Mucosa of gallbladder (tissue), 1 donor: ENCODE results near the gene KDM8. TPM values are rescaled to one million over a fixed set of nuclear protein-coding genes. Genes with fewer than 3 reads are reported as not detected.

Experiments used
- DNase-seq: peaks from one replicate; pipeline ENCODE4 v3.0.0-alpha.2; 2020; ENCODE audit warnings: low spot score
- total RNA-seq: library from RNA; stranded (reverse); gene quantifications from one replicate; pipeline ENCODE4 v1.2.1, GENCODE V29; 2021
- donor health status: DM: no; HTN: no; CAD: no.

Gene KDM8
- total RNA-seq, 1 donor from 2014 or later, result 14.8 TPM

DNA sequence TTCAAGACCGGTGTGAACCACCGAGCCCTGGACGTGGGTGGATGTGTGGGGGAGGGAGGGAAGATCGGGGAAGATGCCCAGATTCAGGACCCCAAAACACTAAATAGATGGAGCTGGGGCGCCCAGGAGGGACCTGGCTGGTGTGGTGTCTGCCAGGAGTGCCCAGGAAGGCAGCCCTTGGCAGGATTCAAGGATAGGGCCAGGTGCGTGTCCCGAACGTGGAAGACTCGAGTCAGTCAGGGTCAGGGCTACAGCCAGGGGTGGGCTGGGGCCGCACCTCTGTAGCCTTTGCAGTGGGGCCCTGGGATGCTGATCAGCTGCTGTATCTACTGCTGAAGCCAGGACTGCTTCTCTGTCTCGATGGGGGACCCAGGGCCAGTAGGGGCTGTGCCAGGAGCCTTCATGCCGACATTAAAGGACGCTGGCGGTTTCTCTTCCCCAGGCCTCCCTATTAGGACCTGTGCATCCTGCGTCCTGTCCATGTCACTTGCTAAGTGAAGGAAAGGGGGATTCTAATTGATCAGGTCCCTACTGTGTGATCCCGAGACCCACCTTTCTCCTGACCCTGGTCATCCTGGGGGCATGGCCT lies 13.1 kb downstream of the KDM8 start:
- DNase-seq, result no peak

DNA sequence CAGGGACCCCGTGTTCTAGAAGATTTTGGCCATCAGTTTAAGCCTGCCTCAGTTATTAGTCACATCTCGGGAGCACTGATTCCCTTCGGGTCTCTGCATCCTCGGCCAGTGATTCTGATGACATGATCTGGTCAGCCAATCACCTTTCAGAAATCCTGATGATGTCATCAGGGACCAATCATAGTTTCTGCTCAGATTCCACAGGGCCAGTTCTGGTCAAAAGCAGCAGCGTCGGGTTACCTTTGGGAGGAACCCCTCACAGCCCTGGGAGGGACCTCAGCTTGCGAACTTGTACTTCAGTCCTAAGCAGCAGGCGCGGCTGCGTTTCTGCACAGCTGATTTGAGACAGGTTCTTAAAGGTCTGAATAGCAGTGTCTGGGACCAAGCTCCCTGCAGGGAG lies 13.9 kb downstream of the KDM8 start:
- no peak for DNase-seq

DNA sequence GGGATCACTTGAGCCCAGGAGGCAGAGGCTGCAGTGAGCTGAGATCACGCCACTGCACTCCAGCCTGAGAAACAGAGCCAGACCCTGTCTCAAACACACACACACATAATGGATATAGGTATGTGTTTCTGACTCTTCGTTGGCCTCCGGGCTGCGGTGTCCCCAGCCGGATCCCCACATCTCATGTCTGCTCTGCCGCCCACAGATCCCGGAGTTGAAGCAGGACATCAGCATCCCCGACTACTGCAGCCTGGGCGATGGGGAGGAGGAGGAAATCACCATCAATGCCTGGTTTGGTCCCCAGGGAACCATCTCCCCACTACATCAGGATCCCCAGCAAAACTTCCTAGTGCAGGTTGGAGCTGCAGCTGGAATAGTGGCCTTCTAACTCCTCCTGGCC lies 15.4 kb downstream of the KDM8 start:
- no peak for DNase-seq

DNA sequence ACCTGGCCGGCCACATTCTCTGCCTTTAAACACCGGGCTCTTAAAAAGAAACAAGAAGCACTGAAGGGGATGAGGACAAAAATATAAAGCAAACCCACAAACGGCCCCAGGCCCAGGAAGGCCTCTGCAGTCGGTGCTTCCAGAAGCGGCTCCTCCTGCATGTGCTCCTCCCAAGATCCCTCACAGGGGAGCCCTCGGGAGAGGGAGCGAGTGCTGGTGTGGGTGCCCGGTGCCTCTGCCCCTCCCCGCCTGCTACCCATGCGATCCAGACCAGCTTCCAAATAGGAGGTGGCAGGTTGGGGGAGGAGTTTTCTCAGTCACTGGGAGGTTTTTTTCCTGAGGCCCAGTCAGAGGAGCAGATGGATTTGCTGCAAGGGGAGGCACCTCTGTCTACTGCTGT lies 15.8 kb downstream of the KDM8 start:
- no peak for DNase-seq

DNA sequence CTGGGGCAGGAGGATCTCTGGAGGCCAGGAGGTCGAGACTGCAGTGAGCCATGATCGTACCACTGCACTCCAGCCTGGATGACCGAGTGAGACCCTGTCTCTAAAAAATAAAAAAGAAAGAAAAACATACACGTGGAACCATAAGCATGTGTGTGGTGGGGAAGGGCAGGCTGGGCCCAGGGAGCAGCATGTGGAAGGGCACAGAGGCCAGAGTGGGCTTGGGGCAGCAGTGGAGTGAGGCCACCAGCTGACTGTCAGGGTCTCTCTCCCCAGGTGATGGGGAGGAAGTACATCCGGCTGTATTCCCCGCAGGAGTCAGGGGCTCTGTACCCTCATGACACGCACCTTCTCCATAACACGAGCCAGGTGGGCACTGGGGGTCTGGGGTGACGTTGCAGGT lies 16.8 kb downstream of the KDM8 start:
- DNase-seq, result no peak

DNA sequence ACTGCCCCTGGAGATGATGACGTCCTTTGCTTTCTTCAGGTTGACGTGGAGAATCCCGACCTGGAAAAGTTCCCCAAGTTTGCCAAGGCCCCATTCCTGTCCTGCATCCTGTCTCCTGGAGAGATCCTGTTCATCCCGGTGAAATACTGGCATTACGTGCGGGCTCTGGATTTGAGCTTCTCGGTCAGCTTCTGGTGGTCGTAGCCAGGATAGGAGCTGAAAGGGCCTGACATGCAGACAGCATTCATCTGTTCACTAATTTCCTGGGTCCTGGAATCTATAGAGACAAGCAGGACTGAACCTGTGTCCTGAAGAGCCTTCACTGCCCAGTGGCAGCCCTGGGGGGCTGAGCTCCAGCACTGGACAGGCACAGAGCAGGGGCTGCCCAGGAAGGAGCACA lies 17.2 kb downstream of the KDM8 start:
- no peak for DNase-seq

DNA sequence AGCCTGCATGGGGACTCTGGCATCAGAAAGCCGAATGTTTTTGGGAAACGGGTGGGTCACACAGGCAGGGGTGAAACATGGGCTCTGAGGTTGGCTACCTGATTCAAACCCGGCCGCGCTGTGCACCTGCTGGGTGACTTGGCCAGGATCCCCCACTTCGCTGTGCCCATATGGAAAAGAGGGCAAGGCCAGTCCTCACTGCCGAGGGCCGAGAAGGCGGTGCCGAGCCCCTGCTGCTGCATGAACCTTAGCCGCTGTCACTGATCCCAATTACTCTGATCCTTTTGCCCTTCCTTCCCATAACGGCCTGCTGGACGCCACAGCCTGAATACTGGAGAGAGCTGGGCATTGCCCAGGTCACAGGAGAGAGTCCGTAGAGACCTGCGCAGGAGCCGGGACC lies 17.7 kb downstream of the KDM8 start:
- no peak for DNase-seq

DNA sequence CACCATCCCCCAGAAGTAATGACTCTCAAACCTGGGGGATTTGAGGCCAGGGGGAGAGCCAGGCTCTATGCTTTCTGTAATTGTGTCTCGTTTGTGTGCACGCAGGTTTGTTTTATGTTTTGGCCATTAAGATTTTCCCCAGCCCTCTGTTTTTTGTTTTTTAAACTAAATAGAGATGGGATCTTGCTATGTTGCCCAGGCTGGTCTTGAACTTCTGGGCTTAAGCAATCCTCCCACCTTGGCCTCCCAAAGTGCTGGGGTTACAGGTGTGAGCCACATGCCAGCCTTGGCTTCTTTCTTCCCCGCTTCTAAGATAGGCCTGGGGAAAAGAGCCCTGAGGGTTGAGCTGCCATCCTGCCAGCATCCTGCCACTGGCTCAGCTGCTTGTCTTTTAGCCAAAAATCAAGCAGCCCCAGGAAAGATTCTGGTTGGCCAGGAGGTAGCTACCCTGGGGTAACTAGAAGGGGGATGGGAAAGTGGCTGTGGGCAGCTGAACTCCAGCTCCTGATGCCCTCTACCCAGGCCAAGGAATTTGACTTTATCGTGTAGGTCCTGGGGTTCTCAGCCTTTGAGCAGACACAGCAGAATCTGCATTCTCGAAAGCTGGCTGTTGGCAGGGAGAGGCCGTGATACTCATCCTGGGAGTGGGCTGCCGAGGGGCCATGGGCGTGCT lies 18.4 kb downstream of the KDM8 start:
- DNase-seq, result no peak

DNA sequence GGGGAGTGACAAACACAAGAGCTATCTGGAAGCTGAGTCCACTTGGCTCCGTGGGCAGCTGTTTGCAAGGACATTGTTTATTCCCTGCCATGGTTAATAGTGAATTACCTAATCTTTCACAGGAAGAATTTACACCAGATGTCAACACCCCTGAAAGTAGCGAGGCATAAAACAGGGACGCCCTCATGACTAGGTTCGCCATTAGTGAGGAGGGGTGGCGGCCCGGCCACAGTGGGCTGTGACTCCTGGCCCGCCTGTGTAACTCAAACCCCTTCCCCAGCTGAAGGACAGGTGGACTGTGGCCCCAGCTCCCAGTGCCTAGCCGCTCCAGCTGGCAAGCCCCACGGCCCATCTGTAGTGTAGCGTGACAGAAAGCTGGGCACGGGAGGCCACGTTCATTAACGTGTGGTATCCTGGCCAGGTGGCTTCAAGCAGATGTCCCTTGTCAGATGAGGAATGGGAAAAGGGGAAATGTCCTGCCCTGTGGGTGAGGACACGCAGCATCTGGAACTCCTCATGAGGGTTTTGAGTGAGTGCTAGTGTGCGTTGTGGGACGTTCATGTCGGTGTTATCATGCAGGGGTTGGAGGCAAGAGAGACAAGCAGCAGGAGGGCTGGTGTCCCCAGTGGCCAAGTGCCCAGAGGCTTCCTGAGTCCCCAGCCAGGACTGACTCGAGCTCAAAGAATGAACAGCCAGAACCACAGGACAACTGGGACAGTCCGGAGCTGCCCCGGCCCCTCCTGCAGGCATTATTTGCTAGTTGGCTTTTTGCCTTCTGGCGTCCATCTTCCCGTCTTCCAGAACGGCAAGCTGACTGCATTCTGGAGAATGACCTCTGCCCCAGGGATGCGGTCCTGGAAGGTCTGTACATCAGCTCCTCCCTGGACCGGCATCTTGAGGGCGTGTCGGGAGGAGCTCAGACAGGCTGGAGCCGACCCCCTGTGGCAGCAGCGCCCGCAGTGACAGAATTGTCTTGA lies 19.2 kb downstream of the KDM8 start:
- DNase-seq, result peak; percentile 46

DNA sequence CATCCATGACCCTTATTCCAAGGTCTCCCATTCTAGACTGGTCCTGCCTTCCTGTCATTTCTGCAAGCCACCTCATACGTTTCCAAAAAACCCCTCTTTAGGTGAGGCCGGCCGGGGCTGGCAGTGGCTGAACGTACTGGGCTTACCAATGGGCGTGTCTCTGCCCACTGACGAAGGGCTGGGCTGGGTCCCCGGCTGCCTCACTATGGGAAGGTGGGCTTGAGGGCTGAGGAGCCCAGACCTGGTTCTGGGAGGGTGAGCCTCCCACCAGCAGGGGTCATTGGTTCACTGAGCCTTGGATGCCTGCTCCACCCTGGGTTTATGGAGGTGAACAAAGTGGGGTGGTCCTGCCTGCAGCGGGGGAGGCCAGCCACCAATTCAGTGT lies 19.9 kb downstream of the KDM8 start:
- no peak for DNase-seq

DNA sequence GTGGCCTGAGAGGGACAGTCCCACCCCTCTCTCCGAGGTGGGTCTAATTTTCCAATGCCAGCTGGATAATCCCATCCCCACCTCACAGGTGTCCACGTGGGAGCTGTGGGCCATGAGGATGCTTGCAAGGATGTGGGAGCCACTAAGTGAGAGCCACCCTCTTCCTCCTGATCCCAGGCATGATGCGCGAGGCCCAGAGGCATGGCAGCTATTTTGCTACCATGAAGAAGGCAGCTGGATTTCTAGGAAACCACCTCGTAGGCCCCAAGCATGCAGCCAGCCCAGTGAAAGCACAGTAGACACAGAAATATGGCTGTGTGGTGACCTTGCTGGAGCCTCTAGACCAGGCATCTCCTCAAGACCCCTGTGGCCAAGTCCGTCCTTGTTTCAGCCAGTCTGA lies 20.4 kb downstream of the KDM8 start:
- no peak for DNase-seq

DNA sequence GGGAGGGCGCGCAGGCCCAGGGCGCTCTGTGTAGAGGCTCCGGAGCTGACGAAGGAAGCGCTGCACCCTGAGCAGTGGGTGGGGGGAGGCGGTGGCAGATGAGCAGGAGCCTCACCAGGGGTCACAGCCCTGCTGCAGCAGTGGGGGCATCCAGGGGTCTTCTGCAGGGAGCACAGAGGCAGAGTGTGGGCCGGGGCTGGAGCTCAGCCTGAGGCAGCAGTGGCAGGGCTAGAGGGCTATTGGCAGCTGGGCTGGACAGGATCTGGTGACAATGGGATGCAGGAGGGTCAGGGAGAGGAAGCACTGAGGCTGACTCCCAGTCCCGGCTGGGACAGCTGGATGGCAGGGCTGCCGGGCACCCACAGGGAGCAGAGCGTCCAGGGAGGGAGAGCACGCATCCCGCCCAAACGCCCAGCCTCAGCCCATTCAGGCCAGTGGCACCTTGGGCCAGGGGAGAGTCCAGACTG lies 21.0 kb downstream of the KDM8 start:
- DNase-seq, result no peak

DNA sequence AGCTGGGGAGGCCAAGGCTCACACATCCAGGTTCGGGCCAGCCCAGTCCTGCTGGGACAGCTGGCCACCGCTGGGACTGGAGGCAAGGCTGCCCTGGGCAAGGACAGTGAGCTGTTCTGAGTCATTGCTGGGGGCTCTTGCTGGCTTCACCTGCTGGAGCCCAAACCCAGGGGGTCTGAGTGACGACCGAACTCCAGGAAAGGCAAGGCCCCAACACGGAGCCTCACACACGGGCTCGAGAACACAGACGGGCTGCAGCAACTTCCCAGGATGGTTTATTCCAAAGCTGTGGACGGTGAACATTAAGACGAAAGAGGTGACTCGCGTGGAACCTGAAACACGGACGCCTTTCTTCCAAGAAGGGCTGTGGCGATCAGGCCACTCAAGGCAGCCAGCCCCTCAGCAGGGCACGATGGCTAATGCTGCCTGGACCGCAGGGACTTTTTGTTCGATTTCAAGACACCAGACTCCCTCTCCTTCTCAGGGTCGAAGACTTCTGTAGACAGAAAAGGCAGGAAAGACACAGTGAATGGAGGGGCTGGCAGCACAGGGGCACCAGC lies 21.5 kb downstream of the KDM8 start:
- DNase-seq, result no peak

DNA sequence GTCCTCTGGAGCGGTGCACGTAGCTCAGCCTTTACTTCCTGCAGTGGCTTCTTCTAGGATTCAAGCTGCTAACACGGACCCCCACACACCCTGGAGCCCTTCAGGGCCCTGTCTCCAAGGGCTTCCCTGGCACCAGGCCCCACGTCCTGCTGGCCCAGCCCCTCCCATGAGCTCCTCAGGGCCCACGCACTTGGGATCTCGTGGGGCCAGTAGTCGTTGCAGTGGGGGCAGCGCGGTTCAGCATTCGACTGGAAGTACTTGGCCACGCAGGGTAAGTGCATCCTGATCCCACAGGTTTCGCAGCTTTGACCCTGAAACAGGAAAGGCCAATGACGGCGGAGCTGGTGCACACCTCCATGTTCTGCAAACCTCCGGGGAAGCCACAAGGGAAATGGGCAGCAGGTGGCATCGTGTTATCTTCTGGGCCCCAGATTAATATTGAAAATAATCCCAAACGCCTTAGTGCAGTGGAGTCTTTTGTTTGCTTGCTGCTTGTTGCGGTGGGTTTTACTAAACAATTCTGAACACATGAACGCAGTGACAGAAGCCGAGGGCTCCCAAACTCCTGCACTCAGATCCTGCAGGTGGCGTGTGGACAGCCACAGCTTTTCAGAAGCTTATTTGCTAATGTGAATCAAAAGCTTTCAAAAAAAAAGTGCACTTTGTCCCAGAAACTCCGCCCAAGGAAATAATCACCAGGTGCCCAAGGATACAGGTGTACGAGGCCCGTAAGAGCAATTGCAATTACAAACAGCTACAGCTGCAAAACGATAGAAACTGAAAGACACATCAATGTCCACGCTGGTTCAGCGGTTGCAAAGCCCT lies 22.4 kb downstream of the KDM8 start:
- peak; percentile 34 for DNase-seq

DNA sequence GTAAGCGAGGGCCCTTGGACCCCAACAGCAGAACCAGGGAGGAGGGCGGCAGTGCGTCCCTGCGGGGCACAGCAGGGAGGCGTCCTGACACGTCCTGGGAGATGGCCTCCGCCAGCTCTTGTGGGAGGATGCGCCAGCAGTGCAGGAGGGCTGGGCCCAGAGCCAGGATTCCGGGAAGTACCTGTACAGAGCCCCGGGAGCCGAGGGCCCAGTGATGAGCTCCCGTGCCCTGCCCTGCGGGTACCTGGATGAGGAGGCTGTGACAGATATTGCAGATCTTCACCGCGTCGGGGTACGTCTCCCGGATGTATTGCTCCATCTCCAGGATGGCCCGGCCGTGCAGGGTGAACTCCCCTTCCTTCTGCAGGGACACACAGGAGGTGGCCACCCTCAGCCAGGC lies 23.1 kb downstream of the KDM8 start:
- no peak for DNase-seq

DNA sequence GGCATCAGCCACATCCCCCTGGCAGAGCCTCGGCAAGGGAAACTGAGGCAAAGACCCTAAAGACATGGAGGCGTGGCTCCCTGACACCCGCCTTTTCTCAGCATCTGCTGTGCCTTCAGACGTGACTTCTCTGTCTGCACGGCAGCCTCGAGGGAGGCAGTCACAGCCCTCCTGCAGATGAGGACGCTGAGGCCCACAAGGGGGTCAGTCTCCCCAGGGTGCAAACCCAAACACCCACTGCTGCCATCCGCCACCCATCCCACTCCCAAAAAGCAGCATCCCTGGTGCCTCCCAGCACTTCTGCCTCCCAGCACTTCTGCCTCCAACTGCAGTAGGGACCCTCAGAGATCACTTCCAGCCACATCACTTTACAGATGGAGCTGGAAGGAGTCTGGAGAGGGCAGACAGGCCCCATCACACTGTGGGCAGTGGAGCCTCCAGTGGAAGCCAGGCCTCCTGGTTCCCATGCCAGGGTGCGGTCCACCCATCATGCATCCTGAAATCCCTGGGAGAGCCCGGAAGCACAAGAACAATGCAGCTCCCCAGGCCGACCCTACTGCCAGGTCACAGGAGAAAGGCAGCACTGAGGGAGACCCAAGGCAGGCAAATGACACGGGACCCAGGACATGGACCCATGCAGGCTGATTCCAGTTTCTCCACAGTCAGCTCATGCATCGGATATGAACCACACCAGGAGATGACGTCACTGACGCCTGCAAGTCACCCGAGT lies 23.8 kb downstream of the KDM8 start:
- DNase-seq, result no peak

DNA sequence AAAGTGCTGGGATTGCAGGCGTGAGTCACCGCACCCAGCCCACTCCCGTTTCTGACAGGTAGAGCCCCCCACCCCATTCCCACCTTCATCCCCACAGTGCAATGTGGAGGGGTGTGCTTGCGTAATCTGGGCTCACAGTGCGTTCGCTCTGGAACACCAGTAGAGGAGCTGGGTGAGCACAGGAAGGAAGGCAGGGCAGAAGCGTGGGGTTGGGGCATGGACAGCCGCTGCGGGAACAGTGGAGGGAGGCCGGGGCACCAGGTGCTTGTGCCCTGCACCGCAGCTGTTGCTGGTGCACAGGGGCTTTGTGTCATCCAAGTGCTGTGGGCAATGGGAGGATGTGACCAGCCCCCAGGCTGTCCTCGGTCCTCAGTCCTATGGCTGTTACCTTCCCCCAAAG lies 24.7 kb downstream of the KDM8 start:
- no peak for DNase-seq

DNA sequence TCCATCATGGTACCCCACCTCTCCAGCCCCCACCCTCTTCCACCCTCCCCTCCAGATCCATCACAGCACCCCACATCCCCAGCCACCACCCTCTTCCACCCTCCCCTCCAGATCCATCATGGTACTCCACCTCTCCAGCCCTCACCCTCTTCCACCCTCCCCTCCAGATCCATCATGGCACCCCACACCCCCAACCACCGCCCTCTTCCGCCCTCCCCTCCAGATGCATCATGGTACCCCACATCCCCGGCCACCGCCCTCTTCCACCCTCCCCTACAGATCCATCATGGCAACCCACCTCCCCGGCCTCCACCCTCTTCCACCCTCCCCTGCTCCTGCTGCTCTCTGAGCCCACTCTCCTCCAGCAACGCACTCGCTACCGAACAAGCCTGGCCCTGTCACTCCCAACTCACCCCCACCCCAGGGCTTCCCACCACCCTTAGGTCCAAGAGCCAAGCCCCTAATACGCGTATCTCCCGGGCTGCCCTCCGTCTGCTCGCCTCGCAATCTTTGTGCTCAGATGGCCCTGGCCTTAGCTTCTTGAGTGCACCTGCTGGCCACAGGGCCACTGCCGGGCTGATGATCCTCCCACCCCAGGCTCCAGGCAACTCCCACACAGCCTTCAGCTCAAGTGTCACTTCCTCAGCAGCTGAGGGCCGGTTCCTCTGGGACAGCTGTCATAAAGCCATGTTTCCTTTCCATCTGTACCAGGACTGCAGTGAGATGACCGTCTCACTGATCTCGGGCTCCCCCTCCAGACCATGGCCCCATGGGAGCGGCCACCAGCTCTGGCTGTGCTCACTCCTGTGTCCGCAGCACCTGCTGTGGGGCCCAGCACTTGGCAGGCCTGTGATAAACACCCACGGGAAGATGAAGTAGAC lies 25.5 kb downstream of the KDM8 start:
- DNase-seq, result no peak

DNA sequence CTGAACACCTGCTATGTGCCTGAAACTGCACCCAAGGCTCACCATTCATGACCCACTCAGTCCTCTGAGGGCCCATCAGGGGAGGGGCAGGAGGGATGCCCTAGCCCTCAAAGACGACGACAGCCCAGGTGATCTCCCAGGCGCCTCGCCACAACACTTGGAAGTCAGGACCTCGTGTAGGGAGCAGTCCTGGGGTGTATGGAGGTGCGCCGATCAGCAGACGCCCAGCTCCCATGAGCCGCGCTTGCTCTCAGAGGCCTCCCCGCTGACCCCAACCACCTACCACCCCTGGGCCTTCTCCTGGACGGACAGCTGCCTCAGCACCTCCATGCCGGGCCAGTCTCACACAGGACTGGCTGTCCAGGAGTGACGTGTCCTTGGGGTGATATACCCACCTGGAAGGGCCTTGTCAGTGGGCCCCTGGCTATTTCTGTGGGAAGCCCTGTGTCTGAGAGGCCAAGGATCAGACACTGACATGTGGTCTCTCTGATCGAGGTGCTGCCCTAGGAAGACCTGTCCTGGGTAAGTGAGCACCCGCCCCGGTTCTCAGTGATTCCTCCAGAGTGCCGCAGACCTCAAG lies 26.7 kb downstream of the KDM8 start:
- DNase-seq, result no peak
